HL-60 (cell line): Measurements from ENCODE around the gene RAET1L.
"Not testable (repeated sequence)": the region's sequence is repeated elsewhere in the genome, so short reads cannot be mapped to it uniquely, and the experiment has no call there.

Experiments used
- CTCF ChIP-seq: IDR thresholded peaks from one replicate; pipeline ENCODE4 v1.5.1; 2011; ENCODE audit warnings: low read length, control low read depth, inconsistent platforms; ENCODE audit not compliant: insufficient read depth
- GABPA ChIP-seq: IDR thresholded peaks from 2 replicates; pipeline ENCODE4 v1.6.1; 2012; ENCODE audit warnings: low read depth
- POLR2AphosphoS5 ChIP-seq: IDR thresholded peaks from 2 replicates; pipeline ENCODE4 v1.6.1; 2012; ENCODE audit warnings: low read depth
- REST ChIP-seq: IDR thresholded peaks from 2 replicates; pipeline ENCODE4 v1.6.1; 2012; ENCODE audit warnings: low read depth; ENCODE audit not compliant: insufficient replicate concordance
- SPI1 ChIP-seq: IDR thresholded peaks from 2 replicates; pipeline ENCODE4 v1.6.1; 2012; ENCODE audit warnings: low read depth, mild to moderate bottlenecking, borderline replicate concordance

- not testable (repeated sequence) for TF ChIP-seq CTCF, POLR2AphosphoS5, REST, GABPA, SPI1
Observed at GRCh38 chr6:150015281-150016001, 9.9 kb downstream of the RAET1L start.
